Measurements from ENCODE around the gene FN1.
"Not testable (repeated sequence)": the region's sequence is repeated elsewhere in the genome, so short reads cannot be mapped to it uniquely, and the experiment has no call there.

The FN1 gene

GRCh38 chr2:215409331-215410127 is 26.3 kb downstream of the FN1 start:
- no peaks in the 10 kb centered on the region for H3K4me1 ChIP-seq (ENCODE audit: control insufficient read depth, insufficient read depth, low read length, poor library complexity, severe bottlenecking)
- H3K27me3 ChIP-seq (replicated peaks; ENCODE audit: control insufficient read depth, insufficient read depth, low read length, poor library complexity, severe bottlenecking) = no peaks in the 10 kb centered on the region
- no peak overlapping the region for H3K4me3 ChIP-seq (ENCODE audit: insufficient read depth, low read depth, low read length, poor library complexity, severe bottlenecking)
- no peak overlapping the region for H3K27ac ChIP-seq (ENCODE audit: insufficient read depth, low read length, poor library complexity, severe bottlenecking)
- no peak for DNase-seq
- no peaks in the 10 kb centered on the region for H3K9me3 ChIP-seq (ENCODE audit: control insufficient read depth, low read length)
- H3K36me3 ChIP-seq (ENCODE audit: control insufficient read depth, insufficient read depth, low read length) = no peaks in the 10 kb centered on the region

GRCh38 chr2:215408441-215408840 is 27.4 kb downstream of the FN1 start:
- H3K9me3 ChIP-seq (ENCODE audit: control insufficient read depth, low read length); H3K27ac ChIP-seq (ENCODE audit: insufficient read depth, low read length, poor library complexity, severe bottlenecking); H3K27me3 ChIP-seq (replicated peaks; ENCODE audit: control insufficient read depth, insufficient read depth, low read length, poor library complexity, severe bottlenecking); H3K4me1 ChIP-seq (ENCODE audit: control insufficient read depth, insufficient read depth, low read length, poor library complexity, severe bottlenecking); H3K36me3 ChIP-seq (ENCODE audit: control insufficient read depth, insufficient read depth, low read length); DNase-seq; H3K4me3 ChIP-seq (ENCODE audit: insufficient read depth, low read depth, low read length, poor library complexity, severe bottlenecking): not testable (repeated sequence)

DNA sequence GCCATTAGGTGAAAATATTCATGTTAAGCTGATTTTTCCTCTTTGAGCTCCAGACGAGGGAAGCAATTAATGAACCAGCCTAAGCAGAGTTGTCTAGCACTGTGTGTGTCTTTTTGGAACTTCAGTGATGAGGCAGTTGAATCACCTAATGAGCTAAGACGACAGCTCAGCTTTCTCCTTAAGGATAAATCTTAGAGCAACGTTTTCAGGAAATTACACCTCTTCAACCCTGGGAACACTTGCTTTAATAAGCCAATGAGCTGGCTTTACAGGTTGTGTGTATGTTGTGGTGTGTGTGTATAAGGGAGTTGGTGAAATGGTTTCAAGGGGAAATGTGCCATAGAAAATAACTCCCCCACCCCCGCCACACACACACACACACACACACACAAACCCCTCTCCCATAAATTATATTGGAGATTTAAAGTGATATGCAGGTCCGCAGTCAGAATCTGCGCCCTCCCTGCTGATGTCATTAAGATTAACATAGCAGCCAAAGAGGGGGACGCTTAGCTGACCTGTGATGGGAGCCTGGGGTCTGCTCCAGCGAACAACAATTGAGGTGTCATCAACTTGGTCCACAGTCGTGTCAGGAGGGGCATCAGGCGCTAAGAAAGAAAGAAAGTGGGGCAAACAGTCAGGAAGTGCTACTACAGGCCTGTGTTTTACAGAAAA is 28.1 kb downstream of the FN1 start:
- Histone ChIP-seq H3K36me3 (ENCODE audit: control insufficient read depth, insufficient read depth, low read length) (no peaks in the 10 kb centered on the region), H3K4me3 (ENCODE audit: insufficient read depth, low read depth, low read length, poor library complexity, severe bottlenecking) (no peak overlapping the region), H3K27ac (ENCODE audit: insufficient read depth, low read length, poor library complexity, severe bottlenecking) (no peak overlapping the region), H3K9me3 (ENCODE audit: control insufficient read depth, low read length) (no peaks in the 10 kb centered on the region), H3K4me1 (ENCODE audit: control insufficient read depth, insufficient read depth, low read length, poor library complexity, severe bottlenecking) (no peaks in the 10 kb centered on the region), H3K27me3 (replicated peaks; ENCODE audit: control insufficient read depth, insufficient read depth, low read length, poor library complexity, severe bottlenecking) (no peaks in the 10 kb centered on the region)
- DNase-seq = no peak

DNA sequence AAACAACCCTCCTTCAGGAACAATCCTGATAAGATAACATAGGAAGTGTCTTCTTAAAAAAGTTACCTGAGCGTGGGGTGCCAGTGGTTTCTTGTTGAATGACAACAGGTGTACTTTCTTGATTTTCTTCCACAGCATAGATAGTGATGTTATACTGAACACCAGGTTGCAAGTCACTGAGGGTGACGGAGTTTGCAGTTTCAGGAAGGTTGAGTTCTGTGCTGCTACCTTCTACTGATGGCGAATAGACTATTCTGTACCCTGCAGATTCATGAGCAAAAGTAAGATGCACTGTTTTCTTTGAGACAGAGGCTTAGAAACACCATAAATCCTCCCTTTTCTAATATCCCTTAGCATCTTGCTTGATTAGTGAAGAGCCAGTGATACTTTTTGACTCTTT is 28.8 kb downstream of the FN1 start:
- H3K27me3 ChIP-seq (replicated peaks; ENCODE audit: control insufficient read depth, insufficient read depth, low read length, poor library complexity, severe bottlenecking) = no peaks in the 10 kb centered on the region
- no peak overlapping the region for H3K4me3 ChIP-seq (ENCODE audit: insufficient read depth, low read depth, low read length, poor library complexity, severe bottlenecking)
- H3K9me3 ChIP-seq (ENCODE audit: control insufficient read depth, low read length) = no peaks in the 10 kb centered on the region
- no peaks in the 10 kb centered on the region for H3K4me1 ChIP-seq (ENCODE audit: control insufficient read depth, insufficient read depth, low read length, poor library complexity, severe bottlenecking)
- no peak overlapping the region for H3K27ac ChIP-seq (ENCODE audit: insufficient read depth, low read length, poor library complexity, severe bottlenecking)
- H3K36me3 ChIP-seq (ENCODE audit: control insufficient read depth, insufficient read depth, low read length) = no peaks in the 10 kb centered on the region
- no peak for DNase-seq

DNA sequence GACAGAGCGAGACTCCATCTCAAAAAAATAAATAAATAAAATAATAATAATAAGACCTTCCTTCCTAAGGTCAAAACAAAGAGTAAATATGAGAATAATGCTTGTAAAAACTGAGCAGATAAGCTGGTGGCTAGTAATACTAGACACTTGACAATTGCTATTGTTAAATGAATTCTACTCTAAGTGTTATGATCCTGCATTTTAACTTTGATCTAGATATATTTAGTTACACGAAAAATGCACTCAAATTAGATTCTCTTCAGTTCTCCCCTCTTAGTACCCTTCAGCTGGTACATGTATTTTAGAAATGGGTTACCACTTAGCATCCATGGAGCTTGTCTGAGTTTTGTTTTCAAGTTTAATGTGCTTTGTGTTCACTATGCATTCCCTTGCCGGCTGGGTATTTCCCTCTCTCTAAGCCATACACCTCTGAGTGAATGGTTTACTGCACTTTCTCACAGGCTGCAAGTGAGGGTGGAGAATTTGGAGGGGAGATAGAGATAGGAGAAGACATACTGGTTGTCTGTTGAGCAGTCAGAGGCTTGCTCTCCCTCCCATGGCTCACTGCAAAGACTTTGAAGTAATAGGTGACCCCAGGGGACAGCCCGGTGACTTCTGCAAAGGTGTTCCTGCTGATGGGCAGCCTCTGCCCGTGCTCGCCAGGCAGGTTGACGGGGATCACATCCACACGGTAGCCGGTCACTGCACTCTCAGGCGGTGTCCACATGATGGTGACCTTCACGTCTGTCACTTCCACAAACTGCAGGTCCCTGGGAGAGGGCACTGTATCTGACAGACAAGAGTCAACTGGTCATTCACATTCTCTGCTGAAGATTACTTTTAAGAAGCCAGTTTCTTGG is 29.9 kb downstream of the FN1 start:
- Histone ChIP-seq H3K9me3 (ENCODE audit: control insufficient read depth, low read length) (no peaks in the 10 kb centered on the region), H3K27ac (ENCODE audit: insufficient read depth, low read length, poor library complexity, severe bottlenecking) (no peak overlapping the region), H3K4me1 (ENCODE audit: control insufficient read depth, insufficient read depth, low read length, poor library complexity, severe bottlenecking) (no peaks in the 10 kb centered on the region), H3K4me3 (ENCODE audit: insufficient read depth, low read depth, low read length, poor library complexity, severe bottlenecking) (no peak overlapping the region), H3K36me3 (ENCODE audit: control insufficient read depth, insufficient read depth, low read length) (no peaks in the 10 kb centered on the region), H3K27me3 (replicated peaks; ENCODE audit: control insufficient read depth, insufficient read depth, low read length, poor library complexity, severe bottlenecking) (no peaks in the 10 kb centered on the region)
- no peak for DNase-seq

DNA sequence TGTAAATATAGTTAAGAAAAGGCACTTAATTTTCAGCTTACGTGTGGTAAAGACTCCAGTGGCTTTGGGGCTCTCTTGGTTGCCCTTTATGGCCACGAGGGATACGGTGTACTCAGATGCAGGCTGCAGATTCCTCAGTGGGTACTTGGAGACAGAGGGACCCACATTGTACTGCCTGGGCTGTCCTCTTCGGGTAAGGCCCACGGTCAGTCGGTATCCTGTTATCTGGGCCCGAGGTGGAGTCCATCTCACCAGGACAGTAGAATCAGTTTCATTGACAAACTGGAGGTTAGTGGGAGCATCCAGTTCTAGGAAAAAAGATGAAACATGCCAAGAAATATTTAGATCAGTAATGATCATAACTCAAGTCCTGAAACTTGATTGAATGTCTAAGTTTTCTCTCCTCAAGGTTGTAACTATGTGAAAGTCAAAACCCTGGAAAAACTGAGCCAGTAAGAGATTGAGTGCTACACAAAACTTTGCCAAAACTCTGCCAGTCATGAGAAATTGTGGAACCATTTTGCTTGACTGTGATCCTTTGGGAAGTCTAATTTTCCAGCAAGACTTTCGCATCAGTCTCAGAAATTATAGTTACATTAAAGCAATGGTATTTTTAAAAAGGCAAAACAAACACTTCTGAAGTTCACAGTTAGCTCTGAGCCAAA is 31.4 kb downstream of the FN1 start:
- no peaks in the 10 kb centered on the region for H3K9me3 ChIP-seq (ENCODE audit: control insufficient read depth, low read length)
- no peaks in the 10 kb centered on the region for H3K27me3 ChIP-seq (replicated peaks; ENCODE audit: control insufficient read depth, insufficient read depth, low read length, poor library complexity, severe bottlenecking)
- no peak for DNase-seq
- no peaks in the 10 kb centered on the region for H3K36me3 ChIP-seq (ENCODE audit: control insufficient read depth, insufficient read depth, low read length)
- no peaks in the 10 kb centered on the region for H3K4me1 ChIP-seq (ENCODE audit: control insufficient read depth, insufficient read depth, low read length, poor library complexity, severe bottlenecking)
- no peak overlapping the region for H3K27ac ChIP-seq (ENCODE audit: insufficient read depth, low read length, poor library complexity, severe bottlenecking)
- no peak overlapping the region for H3K4me3 ChIP-seq (ENCODE audit: insufficient read depth, low read depth, low read length, poor library complexity, severe bottlenecking)

DNA sequence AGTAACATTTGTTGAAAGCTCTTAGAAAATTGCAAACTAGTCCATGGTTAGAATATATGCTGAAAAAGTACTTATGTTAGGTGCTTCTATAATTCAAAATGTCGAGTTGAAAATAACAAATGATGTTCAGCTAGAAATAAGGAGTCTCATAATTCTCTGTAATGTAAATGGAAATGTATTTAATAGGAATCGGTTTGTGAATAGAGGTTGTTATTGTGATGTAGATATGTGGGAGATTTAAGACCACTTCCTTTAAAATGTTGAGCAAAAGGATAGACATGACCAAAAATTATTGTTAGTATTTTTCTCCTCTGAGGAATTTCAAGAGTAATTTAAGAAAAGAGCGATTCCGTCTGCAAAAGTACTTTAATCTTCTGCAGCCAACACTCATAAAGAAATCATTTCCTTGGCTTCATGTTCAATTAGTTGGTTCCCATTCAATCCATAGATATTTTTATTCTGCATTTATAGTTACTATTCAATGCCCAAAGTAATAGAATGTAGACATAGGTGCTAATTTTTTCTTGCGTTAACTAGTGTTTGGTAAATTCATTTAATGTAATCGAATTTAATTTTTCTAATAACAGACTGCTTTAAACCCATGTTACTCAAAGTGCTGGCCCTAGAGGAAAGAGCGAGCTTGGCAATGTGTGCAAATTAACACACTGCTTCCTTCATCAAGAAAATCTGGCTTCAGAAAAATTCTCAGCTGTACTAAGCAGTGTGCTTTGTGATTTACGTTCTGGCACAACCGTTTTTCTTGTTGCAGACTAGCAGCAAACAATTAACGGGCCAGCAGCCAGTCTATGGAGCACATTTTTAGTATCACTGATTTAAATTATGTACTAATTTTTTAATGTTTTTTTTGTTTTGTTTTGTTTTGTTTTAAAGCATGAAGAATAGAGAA is 32.2 kb downstream of the FN1 start:
- Histone ChIP-seq H3K36me3 (ENCODE audit: control insufficient read depth, insufficient read depth, low read length) (no peaks in the 10 kb centered on the region), H3K27me3 (replicated peaks; ENCODE audit: control insufficient read depth, insufficient read depth, low read length, poor library complexity, severe bottlenecking) (no peaks in the 10 kb centered on the region), H3K4me1 (ENCODE audit: control insufficient read depth, insufficient read depth, low read length, poor library complexity, severe bottlenecking) (no peaks in the 10 kb centered on the region), H3K9me3 (ENCODE audit: control insufficient read depth, low read length) (no peaks in the 10 kb centered on the region), H3K27ac (ENCODE audit: insufficient read depth, low read length, poor library complexity, severe bottlenecking) (no peak overlapping the region), H3K4me3 (ENCODE audit: insufficient read depth, low read depth, low read length, poor library complexity, severe bottlenecking) (no peak overlapping the region)
- DNase-seq = no peak

GRCh38 chr2:215401896-215402379 is 33.9 kb downstream of the FN1 start:
- Histone ChIP-seq H3K4me1 (ENCODE audit: control insufficient read depth, insufficient read depth, low read length, poor library complexity, severe bottlenecking) (no peaks in the 10 kb centered on the region), H3K27me3 (replicated peaks; ENCODE audit: control insufficient read depth, insufficient read depth, low read length, poor library complexity, severe bottlenecking) (no peaks in the 10 kb centered on the region), H3K27ac (ENCODE audit: insufficient read depth, low read length, poor library complexity, severe bottlenecking) (no peak overlapping the region), H3K4me3 (ENCODE audit: insufficient read depth, low read depth, low read length, poor library complexity, severe bottlenecking) (no peak overlapping the region), H3K9me3 (ENCODE audit: control insufficient read depth, low read length) (no peaks in the 10 kb centered on the region), H3K36me3 (ENCODE audit: control insufficient read depth, insufficient read depth, low read length) (no peaks in the 10 kb centered on the region)
- DNase-seq = no peak
